Measurements from ENCODE around the gene ATXN10.

ATXN10 gene

DNA sequence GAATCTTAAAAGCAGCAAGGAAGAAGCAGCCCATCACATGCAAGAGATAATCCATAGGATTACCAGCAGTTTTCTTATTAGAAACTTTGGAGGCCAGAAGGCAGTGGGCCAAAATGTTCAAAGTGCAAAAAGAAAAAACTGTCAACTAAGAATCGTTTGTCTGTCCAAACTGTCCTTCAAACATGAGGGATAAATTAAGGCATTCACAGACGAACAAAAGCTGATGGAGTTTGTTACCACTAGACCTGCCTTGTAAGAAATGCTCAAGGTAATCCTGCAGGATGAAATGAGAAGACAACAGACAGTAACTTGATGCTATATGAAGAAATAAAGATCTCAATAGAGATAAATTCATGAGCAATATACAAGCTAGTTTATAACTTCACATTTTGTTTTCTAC is 154.9 kb downstream of the ATXN10 start:
- no peaks in the 10 kb centered on the region for H3K27me3 ChIP-seq (ENCODE audit: control insufficient read depth in 1 of 2, insufficient read depth in 2 of 2, low read length in 2 of 2)
- no peak overlapping the region for H3K4me3 ChIP-seq (ENCODE audit: low read length in 2 of 2)
- H3K4me1 ChIP-seq (ENCODE audit: control insufficient read depth, insufficient read depth, low read length): no peaks in the 10 kb centered on the region
- no peaks in the 10 kb centered on the region for H3K36me3 ChIP-seq (ENCODE audit: control insufficient read depth in 2 of 2, insufficient read depth in 2 of 2, low read length in 2 of 2)
- H3K27ac ChIP-seq (ENCODE audit: low read length): no peak overlapping the region
- no peaks in the 10 kb centered on the region for H3K9me3 ChIP-seq (ENCODE audit: control insufficient read depth in 2 of 2, low read length in 2 of 2)
- H3K9ac ChIP-seq (ENCODE audit: low read length in 2 of 2): no peak overlapping the region

DNA sequence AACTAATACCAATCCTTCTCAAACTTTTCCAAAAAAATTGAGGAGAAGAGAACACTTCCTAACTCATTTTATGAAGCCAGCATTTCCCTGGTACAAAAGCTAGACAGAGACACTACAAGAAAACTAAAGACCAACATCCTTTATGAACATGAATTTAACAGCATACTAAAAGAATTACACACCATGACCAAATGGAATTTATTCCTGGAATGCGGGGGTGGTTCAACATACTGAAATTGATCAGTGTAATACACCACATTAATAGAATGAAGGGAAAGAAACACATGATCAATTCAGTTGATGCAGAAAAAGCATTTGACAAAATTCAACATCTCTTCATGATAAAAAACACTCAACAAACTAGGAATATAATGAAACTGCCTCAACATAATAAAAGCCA is 157.2 kb downstream of the ATXN10 start:
- no peaks in the 10 kb centered on the region for H3K9me3 ChIP-seq (ENCODE audit: control insufficient read depth in 2 of 2, low read length in 2 of 2)
- H3K4me1 ChIP-seq (ENCODE audit: control insufficient read depth, insufficient read depth, low read length): no peaks in the 10 kb centered on the region
- H3K27me3 ChIP-seq (ENCODE audit: control insufficient read depth in 1 of 2, insufficient read depth in 2 of 2, low read length in 2 of 2): no peaks in the 10 kb centered on the region
- peaks cover 0 to 2% of the 10 kb centered on the region in 2 donors for H3K36me3 ChIP-seq (ENCODE audit: control insufficient read depth in 2 of 2, insufficient read depth in 2 of 2, low read length in 2 of 2)
- H3K27ac ChIP-seq (ENCODE audit: low read length): no peak overlapping the region
- no peak overlapping the region for H3K4me3 ChIP-seq (ENCODE audit: low read length in 2 of 2)
- no peak overlapping the region for H3K9ac ChIP-seq (ENCODE audit: low read length in 2 of 2)

DNA sequence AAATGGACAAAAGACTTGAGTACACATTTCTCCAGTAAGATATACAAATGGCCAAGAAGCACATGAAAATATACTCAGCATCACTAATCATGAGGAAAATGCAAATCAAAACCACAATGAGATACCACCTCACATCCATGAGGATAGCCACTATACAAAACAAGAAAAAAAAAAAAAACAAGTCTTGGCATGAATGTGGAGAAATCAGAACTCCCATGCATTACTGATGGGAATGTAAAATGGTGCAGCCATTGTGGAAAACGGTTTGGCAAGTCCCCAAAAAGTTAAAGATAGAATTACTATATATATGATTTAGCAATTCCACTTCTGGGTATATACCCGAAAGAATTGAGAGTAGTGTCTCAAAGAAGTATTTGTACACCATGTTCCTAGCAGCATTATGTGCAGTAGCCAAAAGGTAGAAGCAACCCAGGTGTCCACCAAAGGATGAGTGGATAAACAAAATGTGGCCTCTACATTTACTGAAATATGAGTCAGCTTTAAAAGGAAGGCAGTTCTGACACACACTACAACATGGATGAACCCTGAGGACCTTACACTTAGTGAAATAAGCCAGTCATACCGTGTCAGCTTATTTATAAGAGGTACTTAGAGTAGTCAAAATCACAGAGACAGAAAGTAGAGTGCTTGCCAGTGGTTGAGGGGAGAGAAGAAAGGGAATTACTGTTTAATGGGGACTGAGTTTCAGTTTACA is 159.1 kb downstream of the ATXN10 start:
- peaks cover 2% of the 10 kb centered on the region for H3K4me1 ChIP-seq (ENCODE audit: control insufficient read depth, insufficient read depth, low read length)
- no peaks in the 10 kb centered on the region for H3K27me3 ChIP-seq (ENCODE audit: control insufficient read depth in 1 of 2, insufficient read depth in 2 of 2, low read length in 2 of 2)
- H3K9ac ChIP-seq (ENCODE audit: low read length in 2 of 2): no peak overlapping the region
- H3K36me3 ChIP-seq (ENCODE audit: control insufficient read depth in 2 of 2, insufficient read depth in 2 of 2, low read length in 2 of 2): peaks cover 0 to 9% of the 10 kb centered on the region in 2 donors
- H3K4me3 ChIP-seq (ENCODE audit: low read length in 2 of 2): no peak overlapping the region
- no peak overlapping the region for H3K27ac ChIP-seq (ENCODE audit: low read length)
- H3K9me3 ChIP-seq (ENCODE audit: control insufficient read depth in 2 of 2, low read length in 2 of 2): no peaks in the 10 kb centered on the region

DNA sequence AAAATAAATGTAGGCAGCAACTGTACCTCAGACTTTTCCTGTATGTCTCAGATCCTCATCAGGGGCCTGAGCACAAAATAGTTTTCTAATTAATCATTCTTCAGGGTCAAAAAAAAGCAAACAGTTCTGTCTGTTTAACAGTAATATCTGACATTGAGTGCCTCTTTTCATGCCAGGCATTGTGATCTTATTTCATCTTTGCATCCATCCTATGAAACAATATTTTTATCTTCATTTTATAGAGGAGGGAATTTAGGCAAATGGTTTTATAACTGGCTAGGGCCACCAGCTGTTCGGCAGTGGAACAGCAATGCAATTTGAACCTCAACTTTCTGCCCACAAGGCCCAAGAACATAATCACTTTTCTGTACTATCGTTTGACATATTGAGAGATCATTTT is 159.8 kb downstream of the ATXN10 start:
- Histone ChIP-seq H3K9ac (ENCODE audit: low read length in 2 of 2) (no peak overlapping the region), H3K27ac (ENCODE audit: low read length) (no peak overlapping the region), H3K4me3 (ENCODE audit: low read length in 2 of 2) (no peak overlapping the region), H3K36me3 (ENCODE audit: control insufficient read depth in 2 of 2, insufficient read depth in 2 of 2, low read length in 2 of 2) (peaks cover 0 to 9% of the 10 kb centered on the region in 2 donors), H3K4me1 (ENCODE audit: control insufficient read depth, insufficient read depth, low read length) (peaks cover 2% of the 10 kb centered on the region), H3K27me3 (ENCODE audit: control insufficient read depth in 1 of 2, insufficient read depth in 2 of 2, low read length in 2 of 2) (no peaks in the 10 kb centered on the region), H3K9me3 (ENCODE audit: control insufficient read depth in 2 of 2, low read length in 2 of 2) (no peaks in the 10 kb centered on the region)

DNA sequence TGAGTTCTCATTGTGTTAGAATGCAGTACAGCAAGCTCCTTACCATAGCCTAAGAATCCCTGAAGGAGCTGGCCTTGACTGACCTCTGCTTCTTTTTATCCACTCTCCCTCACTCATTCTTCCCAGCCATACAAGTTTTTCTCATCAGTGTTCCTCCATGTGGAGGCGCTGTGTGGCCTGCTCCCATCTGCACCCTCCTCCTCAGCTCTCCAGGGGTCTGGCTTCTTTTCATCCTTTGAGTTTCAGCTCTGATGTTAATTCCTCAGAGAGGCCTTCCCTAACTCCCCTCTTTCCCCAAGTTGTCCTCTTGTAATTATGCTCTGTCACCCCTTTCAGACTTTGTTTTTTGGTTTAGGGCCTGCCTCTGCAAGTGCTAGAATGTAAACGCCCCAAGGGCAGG is 160.5 kb downstream of the ATXN10 start:
- H3K9me3 ChIP-seq (ENCODE audit: control insufficient read depth in 2 of 2, low read length in 2 of 2): no peaks in the 10 kb centered on the region
- H3K4me3 ChIP-seq (ENCODE audit: low read length in 2 of 2): no peak overlapping the region
- peaks cover 2% of the 10 kb centered on the region for H3K4me1 ChIP-seq (ENCODE audit: control insufficient read depth, insufficient read depth, low read length)
- H3K9ac ChIP-seq (ENCODE audit: low read length in 2 of 2): no peak overlapping the region
- no peak overlapping the region for H3K27ac ChIP-seq (ENCODE audit: low read length)
- no peaks in the 10 kb centered on the region for H3K27me3 ChIP-seq (ENCODE audit: control insufficient read depth in 1 of 2, insufficient read depth in 2 of 2, low read length in 2 of 2)
- H3K36me3 ChIP-seq (ENCODE audit: control insufficient read depth in 2 of 2, insufficient read depth in 2 of 2, low read length in 2 of 2): peaks cover 0 to 9% of the 10 kb centered on the region in 2 donors

DNA sequence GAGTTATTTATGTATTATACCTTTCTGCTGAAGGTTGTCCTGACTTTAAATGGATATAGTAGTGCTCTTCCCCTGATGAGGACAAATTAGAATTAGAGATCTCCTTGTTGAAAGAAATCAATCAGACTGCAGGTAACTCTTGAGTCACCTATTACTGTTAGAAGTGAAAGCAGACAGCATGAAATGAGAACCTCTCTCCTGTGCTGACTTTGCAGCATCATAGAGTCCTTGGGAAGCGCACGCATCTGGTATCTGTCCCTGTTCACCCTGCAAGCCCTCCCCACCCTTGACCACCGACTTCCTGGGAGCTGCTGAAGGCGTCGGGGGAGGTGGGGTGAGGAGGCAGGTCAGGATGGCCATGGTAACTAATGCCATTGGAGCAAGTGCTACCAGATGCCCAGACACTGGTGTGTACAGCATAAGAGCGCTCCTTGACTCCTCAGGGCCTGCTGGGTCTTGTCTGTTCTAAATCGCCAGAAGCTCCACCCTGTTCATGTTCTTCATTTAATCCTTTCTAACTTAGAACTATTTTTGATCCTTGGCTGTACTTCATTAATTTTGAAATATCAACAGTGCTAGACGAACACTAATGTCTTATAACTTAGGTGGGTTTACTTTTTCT is 161.4 kb downstream of the ATXN10 start:
- no peak overlapping the region for H3K4me3 ChIP-seq (ENCODE audit: low read length in 2 of 2)
- H3K9ac ChIP-seq (ENCODE audit: low read length in 2 of 2): no peak overlapping the region
- no peaks in the 10 kb centered on the region for H3K27me3 ChIP-seq (ENCODE audit: control insufficient read depth in 1 of 2, insufficient read depth in 2 of 2, low read length in 2 of 2)
- H3K4me1 ChIP-seq (ENCODE audit: control insufficient read depth, insufficient read depth, low read length): peaks cover 2% of the 10 kb centered on the region
- H3K27ac ChIP-seq (ENCODE audit: low read length): no peak overlapping the region
- peaks cover 0 to 9% of the 10 kb centered on the region in 2 donors for H3K36me3 ChIP-seq (ENCODE audit: control insufficient read depth in 2 of 2, insufficient read depth in 2 of 2, low read length in 2 of 2)
- H3K9me3 ChIP-seq (ENCODE audit: control insufficient read depth in 2 of 2, low read length in 2 of 2): no peaks in the 10 kb centered on the region

DNA sequence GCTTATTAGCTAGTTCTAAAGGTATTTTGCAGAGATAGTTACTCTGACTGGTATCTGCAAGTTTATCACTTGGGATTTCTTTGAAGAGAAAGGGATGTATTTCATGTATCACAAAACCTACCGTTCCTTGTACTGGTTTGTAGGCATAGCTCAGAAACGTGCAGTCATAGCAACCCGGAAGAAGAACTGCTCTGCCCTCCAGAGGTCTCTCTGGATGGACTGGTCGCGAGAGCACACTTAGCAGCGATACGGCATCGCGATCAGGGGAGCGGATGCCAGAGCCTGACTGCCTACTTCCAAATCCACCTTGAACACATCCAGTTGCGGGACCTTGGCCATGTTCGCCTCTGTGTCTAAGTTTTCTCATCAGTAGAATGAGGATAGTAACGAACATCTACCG is 162.0 kb downstream of the ATXN10 start:
- H3K9ac ChIP-seq (ENCODE audit: low read length in 2 of 2): no peak overlapping the region
- peaks cover 2% of the 10 kb centered on the region for H3K4me1 ChIP-seq (ENCODE audit: control insufficient read depth, insufficient read depth, low read length)
- H3K4me3 ChIP-seq (ENCODE audit: low read length in 2 of 2): no peak overlapping the region
- H3K27me3 ChIP-seq (ENCODE audit: control insufficient read depth in 1 of 2, insufficient read depth in 2 of 2, low read length in 2 of 2): no peaks in the 10 kb centered on the region
- no peak overlapping the region for H3K27ac ChIP-seq (ENCODE audit: low read length)
- H3K9me3 ChIP-seq (ENCODE audit: control insufficient read depth in 2 of 2, low read length in 2 of 2): no peaks in the 10 kb centered on the region
- peaks cover 0 to 9% of the 10 kb centered on the region in 2 donors for H3K36me3 ChIP-seq (ENCODE audit: control insufficient read depth in 2 of 2, insufficient read depth in 2 of 2, low read length in 2 of 2)

DNA sequence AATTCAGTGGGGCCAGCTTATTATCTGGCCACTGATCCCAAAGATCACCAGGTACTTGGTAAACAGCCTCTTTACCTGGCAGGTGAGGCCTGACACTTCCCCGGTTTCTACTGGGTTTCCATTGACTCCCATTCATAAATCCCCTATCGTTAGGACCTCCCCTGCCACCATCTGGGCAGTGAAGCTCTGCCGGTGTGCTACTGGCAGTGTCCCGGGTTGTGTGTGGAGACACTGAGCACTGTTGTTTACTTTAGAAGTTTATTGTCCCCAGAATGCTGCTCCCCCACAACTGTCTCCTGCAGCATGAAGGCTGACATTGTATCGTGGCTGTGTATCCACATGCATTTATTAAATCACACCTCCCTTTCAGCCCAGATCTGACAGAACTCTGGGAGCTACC is 162.6 kb downstream of the ATXN10 start:
- no peaks in the 10 kb centered on the region for H3K27me3 ChIP-seq (ENCODE audit: control insufficient read depth in 1 of 2, insufficient read depth in 2 of 2, low read length in 2 of 2)
- no peak overlapping the region for H3K9ac ChIP-seq (ENCODE audit: low read length in 2 of 2)
- H3K27ac ChIP-seq (ENCODE audit: low read length): no peak overlapping the region
- peaks cover 2% of the 10 kb centered on the region for H3K4me1 ChIP-seq (ENCODE audit: control insufficient read depth, insufficient read depth, low read length)
- no peaks in the 10 kb centered on the region for H3K9me3 ChIP-seq (ENCODE audit: control insufficient read depth in 2 of 2, low read length in 2 of 2)
- H3K36me3 ChIP-seq (ENCODE audit: control insufficient read depth in 2 of 2, insufficient read depth in 2 of 2, low read length in 2 of 2): peaks cover 0 to 9% of the 10 kb centered on the region in 2 donors
- no peak overlapping the region for H3K4me3 ChIP-seq (ENCODE audit: low read length in 2 of 2)

DNA sequence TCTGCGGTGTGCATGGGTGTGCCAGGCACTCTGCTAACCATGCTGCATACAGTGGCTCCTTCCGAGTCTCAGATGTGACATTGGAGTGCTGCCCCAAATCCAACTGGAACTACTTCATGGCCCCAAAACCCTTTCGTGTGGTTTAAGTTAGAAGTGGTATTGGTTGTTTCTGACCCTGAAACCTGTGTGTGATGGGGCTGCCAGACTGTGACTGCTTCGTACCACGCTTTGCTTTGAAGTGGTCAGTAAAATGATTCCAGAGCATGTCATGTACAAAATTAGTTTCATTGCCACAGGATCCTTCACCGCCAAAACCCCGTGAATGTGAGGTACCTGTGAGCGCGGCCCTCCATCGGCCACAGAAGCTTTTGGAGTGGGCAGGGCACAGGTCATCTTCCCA is 163.2 kb downstream of the ATXN10 start:
- no peak overlapping the region for H3K27ac ChIP-seq (ENCODE audit: low read length)
- no peaks in the 10 kb centered on the region for H3K27me3 ChIP-seq (ENCODE audit: control insufficient read depth in 1 of 2, insufficient read depth in 2 of 2, low read length in 2 of 2)
- H3K36me3 ChIP-seq (ENCODE audit: control insufficient read depth in 2 of 2, insufficient read depth in 2 of 2, low read length in 2 of 2): peaks cover 0 to 9% of the 10 kb centered on the region in 2 donors
- no peak overlapping the region for H3K9ac ChIP-seq (ENCODE audit: low read length in 2 of 2)
- H3K4me3 ChIP-seq (ENCODE audit: low read length in 2 of 2): no peak overlapping the region
- peaks cover 2% of the 10 kb centered on the region for H3K4me1 ChIP-seq (ENCODE audit: control insufficient read depth, insufficient read depth, low read length)
- H3K9me3 ChIP-seq (ENCODE audit: control insufficient read depth in 2 of 2, low read length in 2 of 2): no peaks in the 10 kb centered on the region

DNA sequence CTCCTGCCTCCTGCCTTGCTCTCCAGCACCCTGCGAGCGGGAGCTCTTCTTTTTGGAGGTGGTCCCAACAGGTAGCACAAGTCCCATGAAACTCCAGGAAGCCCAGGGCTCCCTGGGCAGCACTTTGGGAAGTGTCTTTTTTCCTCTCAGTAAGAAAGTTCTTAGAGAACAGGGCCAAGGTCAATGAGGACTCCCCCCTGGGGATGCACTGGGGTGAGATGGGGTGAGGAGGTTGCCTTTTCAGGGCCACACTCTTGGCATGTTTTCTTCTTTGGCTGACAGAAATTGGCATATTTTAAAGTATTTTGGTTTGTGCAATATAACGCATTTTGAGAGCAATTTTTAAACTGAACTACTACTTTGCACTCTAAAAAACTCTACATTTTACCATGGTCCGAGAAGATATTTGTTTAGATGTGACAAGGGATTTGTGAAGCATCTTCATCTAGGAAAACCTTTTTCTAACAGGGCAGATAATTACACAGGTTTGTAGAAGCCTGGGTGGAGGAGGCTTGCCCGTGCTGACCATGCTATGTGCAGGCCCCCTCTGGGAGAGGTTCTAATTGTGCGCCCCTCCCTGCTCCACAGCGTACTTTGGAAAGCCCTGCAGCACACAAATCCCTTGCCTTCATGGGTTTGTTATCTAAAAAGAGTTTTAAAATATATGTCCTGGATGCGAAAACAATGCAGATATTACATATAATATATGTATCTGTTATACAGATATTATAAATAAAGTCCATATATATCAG is 165.0 kb downstream of the ATXN10 start:
- Histone ChIP-seq H3K9ac (ENCODE audit: low read length in 2 of 2) (no peak overlapping the region), H3K27ac (ENCODE audit: low read length) (no peak overlapping the region), H3K36me3 (ENCODE audit: control insufficient read depth in 2 of 2, insufficient read depth in 2 of 2, low read length in 2 of 2) (peaks cover 0 to 14% of the 10 kb centered on the region in 2 donors)

More for the DNA sequence above, 165.0 kb downstream of the ATXN10 start:
- Histone ChIP-seq H3K27me3 (ENCODE audit: control insufficient read depth in 1 of 2, insufficient read depth in 2 of 2, low read length in 2 of 2) (no peaks in the 10 kb centered on the region), H3K4me1 (ENCODE audit: control insufficient read depth, insufficient read depth, low read length) (peaks cover 2% of the 10 kb centered on the region), H3K9me3 (ENCODE audit: control insufficient read depth in 2 of 2, low read length in 2 of 2) (no peaks in the 10 kb centered on the region), H3K4me3 (ENCODE audit: low read length in 2 of 2) (no peak overlapping the region)

Data from stomach smooth muscle (tissue), 2 donors.